ENCODE data around the gene MACROD2.
A peak's percentile ranks its signal among the peaks of the same experiment; 100 is the strongest.

MACROD2 gene

GRCh38 chr20:15214051-15214450 is 1218.7 kb downstream of the MACROD2 start:
- no peak for TF ChIP-seq CTCF (conservative IDR thresholded peaks at IDR 0.05; ENCODE audit: low read depth, low read length)
- DNase-seq (ENCODE audit: low read depth) = no peak
- no peak overlapping the region for H3K4me3 ChIP-seq (ENCODE audit: low read depth, low read length)

GRCh38 chr20:15220009-15220656 is 1224.8 kb downstream of the MACROD2 start:
- H3K4me3 ChIP-seq (ENCODE audit: low read depth, low read length) = no peak overlapping the region
- no peak for TF ChIP-seq CTCF (conservative IDR thresholded peaks at IDR 0.05; ENCODE audit: low read depth, low read length)
- no peak for DNase-seq (ENCODE audit: low read depth)

- no peak for TF ChIP-seq CTCF (conservative IDR thresholded peaks at IDR 0.05; ENCODE audit: low read depth, low read length)
- DNase-seq (ENCODE audit: low read depth) = peak; percentile 14
- H3K4me3 ChIP-seq (ENCODE audit: low read depth, low read length) = no peak overlapping the region
Measured at GRCh38 chr20:15220778-15221565, 1225.7 kb downstream of the MACROD2 start.

GRCh38 chr20:15222502-15223330 is 1227.4 kb downstream of the MACROD2 start:
- TF ChIP-seq CTCF (conservative IDR thresholded peaks at IDR 0.05; ENCODE audit: low read depth, low read length) = no peak
- no peak overlapping the region for H3K4me3 ChIP-seq (ENCODE audit: low read depth, low read length)
- DNase-seq (ENCODE audit: low read depth) = no peak

GRCh38 chr20:15224199-15224598 is 1228.9 kb downstream of the MACROD2 start:
- DNase-seq (ENCODE audit: low read depth) = no peak
- TF ChIP-seq CTCF (conservative IDR thresholded peaks at IDR 0.05; ENCODE audit: low read depth, low read length) = no peak
- no peak overlapping the region for H3K4me3 ChIP-seq (ENCODE audit: low read depth, low read length)

- no peak for DNase-seq (ENCODE audit: low read depth)
- no peak overlapping the region for H3K4me3 ChIP-seq (ENCODE audit: low read depth, low read length)
- TF ChIP-seq CTCF (conservative IDR thresholded peaks at IDR 0.05; ENCODE audit: low read depth, low read length) = no peak
Measured at GRCh38 chr20:15227102-15227501, 1231.8 kb downstream of the MACROD2 start.
